IPS-NIHi7 (cell line): Measurements from ENCODE around the gene LYRM2.
A peak's percentile ranks its signal among the peaks of the same experiment; 100 is the strongest.
"Not testable (repeated sequence)": the region's sequence is repeated elsewhere in the genome, so short reads cannot be mapped to it uniquely, and the experiment has no call there.

ENCODE experiments used
- DNase-seq: peaks from one replicate; pipeline ENCODE4 v3.0.0; 2012; ENCODE audit warnings: mixed read lengths; ENCODE audit errors: extremely low spot score

The LYRM2 gene

GRCh38 chr6:89649682-89650081 is 11.1 kb upstream of the LYRM2 start:
- DNase-seq: no peak

GRCh38 chr6:89644864-89645263 is 6.3 kb upstream of the LYRM2 start:
- no peak for DNase-seq

GRCh38 chr6:89643406-89643805 is 4.9 kb upstream of the LYRM2 start:
- no peak for DNase-seq

- no peak for DNase-seq
Measured at GRCh38 chr6:89642956-89643355, 4.4 kb upstream of the LYRM2 start.

- DNase-seq: not testable (repeated sequence)
Measured at GRCh38 chr6:89641581-89641980, 3.0 kb upstream of the LYRM2 start.

GRCh38 chr6:89640804-89641203 is 2.3 kb upstream of the LYRM2 start:
- no peak for DNase-seq

- DNase-seq: no peak
Measured at GRCh38 chr6:89637960-89638319, 607 bp downstream of the LYRM2 start.

- DNase-seq: not testable (repeated sequence)
Measured at GRCh38 chr6:89636412-89636811, 2.1 kb downstream of the LYRM2 start.

GRCh38 chr6:89630488-89630887 is 8.1 kb downstream of the LYRM2 start:
- no peak for DNase-seq

GRCh38 chr6:89623749-89624148 is 14.8 kb downstream of the LYRM2 start:
- DNase-seq: no peak

- no peak for DNase-seq
Measured at GRCh38 chr6:89619567-89619966, 19.0 kb downstream of the LYRM2 start.

- no peak for DNase-seq
Measured at GRCh38 chr6:89618026-89618425, 20.5 kb downstream of the LYRM2 start.

- no peak for DNase-seq
Measured at GRCh38 chr6:89616531-89616930, 22.0 kb downstream of the LYRM2 start.

- no peak for DNase-seq
Measured at GRCh38 chr6:89615882-89616281, 22.7 kb downstream of the LYRM2 start.

GRCh38 chr6:89613790-89614189 is 24.8 kb downstream of the LYRM2 start:
- no peak for DNase-seq

GRCh38 chr6:89612121-89612520 is 26.4 kb downstream of the LYRM2 start:
- peak; percentile 58 for DNase-seq

- DNase-seq: no peak
Measured at GRCh38 chr6:89611666-89612065, 26.9 kb downstream of the LYRM2 start.

- DNase-seq: peak; percentile 75
Measured at GRCh38 chr6:89610149-89610642, 28.4 kb downstream of the LYRM2 start.

- no peak for DNase-seq
Measured at GRCh38 chr6:89605861-89606260, 32.7 kb downstream of the LYRM2 start.

GRCh38 chr6:89604653-89605052 is 33.9 kb downstream of the LYRM2 start:
- peak; percentile 25 for DNase-seq

- DNase-seq: no peak
Measured at GRCh38 chr6:89602166-89602565, 36.4 kb downstream of the LYRM2 start.

GRCh38 chr6:89599727-89600126 is 38.8 kb downstream of the LYRM2 start:
- no peak for DNase-seq

GRCh38 chr6:89597988-89598387 is 40.6 kb downstream of the LYRM2 start:
- DNase-seq: peak; percentile 43

GRCh38 chr6:89597372-89597771 is 41.2 kb downstream of the LYRM2 start:
- no peak for DNase-seq

- DNase-seq: no peak
Measured at GRCh38 chr6:89596484-89596883, 42.1 kb downstream of the LYRM2 start.
